ENCODE data around the gene RASSF6.

DNA sequence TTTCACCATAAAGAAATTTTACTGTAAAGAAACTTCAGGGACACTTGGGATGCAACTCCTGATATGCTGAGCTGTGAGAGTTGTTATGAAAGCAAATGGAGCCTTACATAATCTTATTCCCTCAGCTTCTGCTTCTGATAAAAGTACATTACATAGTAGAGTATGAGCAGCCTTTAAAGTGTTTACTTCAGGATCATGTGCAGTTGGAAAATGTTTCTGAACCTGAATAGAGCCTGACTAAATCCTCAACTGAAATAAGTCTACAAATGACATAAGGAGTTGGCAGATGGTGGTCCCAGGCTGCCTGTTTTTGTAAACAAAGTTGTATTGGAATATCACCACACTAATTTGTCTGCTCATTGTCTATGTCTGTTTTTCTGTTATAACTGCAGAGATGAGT lies 19.3 kb downstream of the RASSF6 start:
- TF ChIP-seq EZH2 (IDR thresholded peaks at IDR 0.05) (no peak), POLR2AphosphoS5 (IDR thresholded peaks at IDR 0.05; ENCODE audit: borderline replicate concordance, low read depth, low read length) (no peak)

Data from SK-N-MC (cell line).